Upper lobe of right lung (tissue), 1 donor: ENCODE data around the gene CACNB3. TPM values are rescaled to one million over a fixed set of nuclear protein-coding genes. Genes with fewer than 3 reads are reported as not detected.

Experiments used
- ATAC-seq: fragments of 200-7000 bp; cut with Tn5 transposase; one replicate; pipeline ENCODE4 v1.9.1; 2020; ENCODE audit warnings: mild to moderate bottlenecking, moderate library complexity
- DNase-seq: peaks from one replicate; pipeline ENCODE4 v3.0.0-alpha.2; 2020
- H3K27ac ChIP-seq: fragments of 200-600 bp; one replicate; pipeline ENCODE4 v1.8.0; 2022
- H3K27me3 ChIP-seq: fragments of 200-600 bp; one replicate; pipeline ENCODE4 v1.8.0; 2022; ENCODE audit warnings: mild to moderate bottlenecking
- H3K36me3 ChIP-seq: fragments of 200-600 bp; one replicate; pipeline ENCODE4 v1.8.0; 2022
- H3K4me1 ChIP-seq: fragments of 200-600 bp; one replicate; pipeline ENCODE4 v1.8.0; 2022
- H3K4me3 ChIP-seq: fragments of 200-600 bp; one replicate; pipeline ENCODE4 v1.8.0; 2022; ENCODE audit warnings: mild to moderate bottlenecking
- H3K9me3 ChIP-seq: fragments of 200-600 bp; one replicate; pipeline ENCODE4 v1.8.0; 2022
- CTCF ChIP-seq: fragments of 200-600 bp; IDR thresholded peaks from one replicate; pipeline ENCODE4 v1.8.0; 2022; ENCODE audit warnings: antibody characterized with exemption
- intact Hi-C: fragments of 100-400 bp; cut with DNase I; formaldehyde crosslinking; loops from one replicate; pipeline ENCODE4 v1.11.0; 2022
- total RNA-seq: library from RNA; stranded (reverse); fragmentation: NEBNext Ultra II Directional; extraction: Animal tissue kit (Norgen Biotek cat#: 25700); gene quantifications from one replicate; pipeline ENCODE4 v1.2.1, GENCODE V29; 2021
- donor health status: DM: no; HTN: yes; CAD: no; lungs with severe emphysema.

Gene CACNB3
- total RNA-seq, 1 donor from 2014 or later: 24.4 TPM

GRCh38 chr12:48816143-48816854, 2.0 kb upstream of the CACNB3 start:
- Histone ChIP-seq H3K4me1 (peaks cover 25% of the 10 kb centered on the region), H3K4me3 (peak overlapping the region; percentile 94), H3K27ac (peak overlapping the region; percentile 87), H3K9me3 (no peaks in the 10 kb centered on the region), H3K36me3 (no peaks in the 10 kb centered on the region), H3K27me3 (no peaks in the 10 kb centered on the region)
- ATAC-seq: no peak
- no peak for DNase-seq
- TF ChIP-seq CTCF: no peak
- intact Hi-C loops: no loop called here

GRCh38 chr12:48818831-48819590, 715 bp downstream of the CACNB3 start:
- Histone ChIP-seq H3K36me3 (no peaks in the 10 kb centered on the region), H3K27me3 (no peaks in the 10 kb centered on the region), H3K4me3 (peak overlapping the region; percentile 70), H3K9me3 (no peaks in the 10 kb centered on the region), H3K27ac (no peak overlapping the region), H3K4me1 (peaks cover 18% of the 10 kb centered on the region)
- intact Hi-C loops: no loop called here
- DNase-seq: peak; percentile 72
- peak; percentile 19 for TF ChIP-seq CTCF
- no peak for ATAC-seq

- Histone ChIP-seq H3K27ac (no peak overlapping the region), H3K36me3 (peaks cover 3% of the 10 kb centered on the region), H3K9me3 (no peaks in the 10 kb centered on the region), H3K27me3 (no peaks in the 10 kb centered on the region), H3K4me3 (no peak overlapping the region), H3K4me1 (peaks cover 16% of the 10 kb centered on the region)
- intact Hi-C loops: no loop called here
- ATAC-seq (no peak), DNase-seq (no peak)
- no peak for TF ChIP-seq CTCF
These were observed 1.9 kb downstream of the CACNB3 start for GRCh38 chr12:48819986-48820725.

- no peak for TF ChIP-seq CTCF
- H3K36me3 ChIP-seq: peaks cover 6% of the 10 kb centered on the region
- ATAC-seq (no peak), DNase-seq (no peak)
- H3K27me3 ChIP-seq: no peaks in the 10 kb centered on the region
- intact Hi-C loops: no loop called here
- no peak overlapping the region for H3K27ac ChIP-seq
- H3K9me3 ChIP-seq: no peaks in the 10 kb centered on the region
- peaks cover 7% of the 10 kb centered on the region for H3K4me1 ChIP-seq
- H3K4me3 ChIP-seq: no peak overlapping the region
These were observed 3.8 kb downstream of the CACNB3 start for GRCh38 chr12:48822139-48822538.

GRCh38 chr12:48822711-48823110, 4.4 kb downstream of the CACNB3 start:
- ATAC-seq: no peak
- TF ChIP-seq CTCF: no peak
- no peaks in the 10 kb centered on the region for H3K9me3 ChIP-seq
- no peak overlapping the region for H3K27ac ChIP-seq
- H3K4me3 ChIP-seq: no peak overlapping the region
- H3K27me3 ChIP-seq: no peaks in the 10 kb centered on the region
- H3K36me3 ChIP-seq: peaks cover 12% of the 10 kb centered on the region
- DNase-seq: no peak
- intact Hi-C loops: no loop called here
- peaks cover 3% of the 10 kb centered on the region for H3K4me1 ChIP-seq
